ENCODE measurements around the gene PPP2R2B. TPM values are rescaled to one million over a fixed set of nuclear protein-coding genes. Genes with fewer than 3 reads are reported as not detected.
A peak's percentile ranks its signal among the peaks of the same experiment; 100 is the strongest.

The PPP2R2B gene
- total RNA-seq, 1 experiment from 2014 or later = not detected

DNA sequence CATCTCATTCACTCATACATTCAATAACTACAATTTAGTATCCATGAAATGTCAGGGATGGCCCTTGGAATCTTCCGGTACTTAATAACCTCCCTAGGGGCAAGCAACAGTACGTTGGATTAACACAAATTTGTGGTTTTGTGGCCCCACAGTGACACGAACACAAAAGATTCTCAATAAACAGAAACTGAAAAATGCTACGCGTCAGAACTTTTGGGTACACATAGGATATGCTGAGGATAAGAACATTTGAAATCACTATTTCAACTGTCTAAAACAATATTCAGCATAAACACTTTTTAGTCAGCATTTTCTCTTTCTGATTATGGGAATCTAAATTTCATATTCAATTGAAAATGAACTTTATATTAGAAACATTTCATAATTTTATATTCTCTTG is 255.5 kb downstream of the PPP2R2B start:
- peaks cover 57% of the 10 kb centered on the region for H3K27me3 ChIP-seq (ENCODE audit: low read length)
- ATAC-seq (no peak), DNase-seq (no peak)
- H3K36me3 ChIP-seq (ENCODE audit: low read depth, low read length) = no peaks in the 10 kb centered on the region
- H2AFZ ChIP-seq (ENCODE audit: low read length) = no peak overlapping the region
- ChIA-PET POLR2A (ENCODE audit: unreplicated experiment) (no interaction called here), CTCF (no interaction called here)
- H3F3A ChIP-seq (ENCODE audit: low read length, unreplicated experiment) = no peaks in the 10 kb centered on the region
- H3K4me2 ChIP-seq (ENCODE audit: low read length) = no peak overlapping the region
- no peak overlapping the region for H3K9ac ChIP-seq (ENCODE audit: low read length)
- no peak for TF ChIP-seq EZH2phosphoT487 (IDR thresholded peaks at IDR 0.05; ENCODE audit: borderline replicate concordance, low read length)
- no peak for TF ChIP-seq CTCF (conservative IDR thresholded peaks at IDR 0.05; ENCODE audit: low read depth, low read length)
- no peak for TF ChIP-seq EZH2 (IDR thresholded peaks at IDR 0.05; ENCODE audit: low read length, unreplicated experiment)
- no peaks in the 10 kb centered on the region for H3K9me2 ChIP-seq (replicated peaks; ENCODE audit: low read length)
- no peaks in the 10 kb centered on the region for H3K79me2 ChIP-seq (ENCODE audit: low read length)
- H3K9me3 ChIP-seq (ENCODE audit: low read length) = no peaks in the 10 kb centered on the region
- BruUV-seq (replicated peaks) = no TSS peak
- no peak overlapping the region for H3K27ac ChIP-seq (ENCODE audit: low read length)
- H4K20me1 ChIP-seq (ENCODE audit: low read length) = no peaks in the 10 kb centered on the region
- H3K4me3 ChIP-seq (ENCODE audit: low read length) = no peak overlapping the region
- intact Hi-C loops (cut with micrococcal nuclease) = no loop called here
- no peaks in the 10 kb centered on the region for H3K4me1 ChIP-seq (ENCODE audit: insufficient read depth, low read length)

DNA sequence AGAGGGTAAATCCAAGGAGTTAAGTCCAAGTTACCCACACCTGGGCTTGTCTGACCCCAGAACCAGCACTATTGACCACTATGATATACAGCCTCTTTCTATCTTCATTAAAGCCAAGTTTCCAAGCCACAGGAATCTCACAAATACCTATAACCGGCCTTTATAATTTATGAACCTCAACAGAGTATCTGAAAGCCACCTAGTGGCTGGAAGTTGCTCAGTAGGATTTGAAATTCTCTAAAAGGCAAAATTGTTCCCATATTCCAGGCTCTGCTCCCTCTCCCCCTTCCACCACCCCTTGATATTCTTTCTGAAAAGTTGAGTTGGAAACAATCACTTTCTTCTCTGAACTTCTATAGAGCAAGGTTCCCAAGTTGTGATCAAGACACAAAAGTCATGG is 256.2 kb downstream of the PPP2R2B start:
- Histone ChIP-seq H3K4me2 (ENCODE audit: low read length) (no peak overlapping the region), H2AFZ (ENCODE audit: low read length) (no peak overlapping the region), H3K27ac (ENCODE audit: low read length) (no peak overlapping the region), H3K9me2 (replicated peaks; ENCODE audit: low read length) (no peaks in the 10 kb centered on the region), H3K9me3 (ENCODE audit: low read length) (no peaks in the 10 kb centered on the region), H3K79me2 (ENCODE audit: low read length) (no peaks in the 10 kb centered on the region), H3K9ac (ENCODE audit: low read length) (no peak overlapping the region), H4K20me1 (ENCODE audit: low read length) (no peaks in the 10 kb centered on the region), H3K27me3 (ENCODE audit: low read length) (peaks cover 60% of the 10 kb centered on the region), H3K36me3 (ENCODE audit: low read depth, low read length) (no peaks in the 10 kb centered on the region), H3K4me1 (ENCODE audit: insufficient read depth, low read length) (no peaks in the 10 kb centered on the region), H3F3A (ENCODE audit: low read length, unreplicated experiment) (no peaks in the 10 kb centered on the region), H3K4me3 (ENCODE audit: low read length) (no peak overlapping the region)
- BruUV-seq (replicated peaks) = no TSS peak
- TF ChIP-seq EZH2 (IDR thresholded peaks at IDR 0.05; ENCODE audit: low read length, unreplicated experiment) (no peak), EZH2phosphoT487 (IDR thresholded peaks at IDR 0.05; ENCODE audit: borderline replicate concordance, low read length) (no peak), CTCF (conservative IDR thresholded peaks at IDR 0.05; ENCODE audit: low read depth, low read length) (peak; percentile 83)
- DNase-seq = peak; percentile 47
- ChIA-PET CTCF (no interaction called here), POLR2A (ENCODE audit: unreplicated experiment) (no interaction called here)
- intact Hi-C loops (cut with micrococcal nuclease) = loop anchor here (1.0 kb wide), 1 partner anchor 80 kb away; no protein-coding TSS in a partner anchor
- ATAC-seq = peak; percentile 65

- no TSS peak for BruUV-seq (replicated peaks)
- TF ChIP-seq CTCF (conservative IDR thresholded peaks at IDR 0.05; ENCODE audit: low read depth, low read length) (no peak), EZH2phosphoT487 (IDR thresholded peaks at IDR 0.05; ENCODE audit: borderline replicate concordance, low read length) (no peak), EZH2 (IDR thresholded peaks at IDR 0.05; ENCODE audit: low read length, unreplicated experiment) (no peak)
Observed at GRCh38 chr5:146620669-146621051, 257.9 kb downstream of the PPP2R2B start.

More at GRCh38 chr5:146620669-146621051, 257.9 kb downstream of the PPP2R2B start:
- Histone ChIP-seq H3K27ac (ENCODE audit: low read length) (no peak overlapping the region), H3K4me1 (ENCODE audit: insufficient read depth, low read length) (no peaks in the 10 kb centered on the region), H2AFZ (ENCODE audit: low read length) (no peak overlapping the region), H3K4me2 (ENCODE audit: low read length) (no peak overlapping the region), H3K9me3 (ENCODE audit: low read length) (no peaks in the 10 kb centered on the region; the same call in 1 of the 2 replicates), H3K27me3 (ENCODE audit: low read length) (peaks cover 68% of the 10 kb centered on the region), H3K4me3 (ENCODE audit: low read length) (no peak overlapping the region), H3K79me2 (ENCODE audit: low read length) (no peaks in the 10 kb centered on the region), H3K36me3 (ENCODE audit: low read depth, low read length) (no peaks in the 10 kb centered on the region), H3F3A (ENCODE audit: low read length, unreplicated experiment) (no peaks in the 10 kb centered on the region), H3K9ac (ENCODE audit: low read length) (no peak overlapping the region), H3K9me2 (replicated peaks; ENCODE audit: low read length) (no peaks in the 10 kb centered on the region), H4K20me1 (ENCODE audit: low read length) (no peaks in the 10 kb centered on the region)
- DNase-seq (no peak), ATAC-seq (no peak)
- POLR2A ChIA-PET (ENCODE audit: unreplicated experiment) = no interaction called here
- CTCF ChIA-PET = no interaction called here
- intact Hi-C loops (cut with micrococcal nuclease) = no loop called here

Data from PC-3 (cell line).